Stomach (tissue), 19 donors: Measurements from ENCODE around the gene ANKRD7. TPM values are rescaled to one million over a fixed set of nuclear protein-coding genes. Genes with fewer than 3 reads are reported as not detected.
A peak's percentile ranks its signal among the peaks of the same experiment; 100 is the strongest.

Experiments
- DNase-seq, 2 donors: peaks; one replicate each; pipeline versions ENCODE4 v3.0.0 to v3.0.0-alpha.2; 2013 to 2019
- H3K27ac ChIP-seq, 5 donors: fragments of 200-600 bp in 4 of 5; sonication (generic) in 4 of 5; one replicate each; pipeline ENCODE4 v1.5.1; 2013 to 2019; ENCODE audit warnings: mild to moderate bottlenecking in 1 of 5, moderate library complexity in 1 of 5
- H3K27me3 ChIP-seq, 3 donors: fragments of 200-600 bp; sonication (generic); one replicate each; pipeline ENCODE4 v1.5.1; 2017 to 2019; ENCODE audit warnings: mixed run types in 1 of 3
- H3K36me3 ChIP-seq, 4 donors: fragments of 200-600 bp; sonication (generic); 1 replicate in 3 of 4; 2 replicates in 1 of 4; pipeline ENCODE4 v1.5.1; 2016 to 2019
- H3K4me1 ChIP-seq, 4 donors: fragments of 200-600 bp; sonication (generic); one replicate each; pipeline ENCODE4 v1.5.1; 2016 to 2019
- H3K4me3 ChIP-seq, 4 donors: fragments of 200-600 bp; sonication (generic) in 3 of 4; one replicate each; pipeline ENCODE4 v1.5.1; 2016 to 2019; ENCODE audit warnings: mild to moderate bottlenecking in 1 of 4
- H3K9me3 ChIP-seq, 4 donors: fragments of 200-600 bp; sonication (generic); one replicate each; pipeline ENCODE4 v1.5.1; 2016 to 2019
- CTCF ChIP-seq, 7 experiments: fragments of 450-650 bp in 4 of 7; fragments of 200-600 bp in 3 of 7; sonication (generic) in 3 of 7; IDR thresholded peaks; one replicate each; pipeline ENCODE4 v1.5.1; 2016 to 2019; ENCODE audit warnings: antibody characterized with exemption in 7 of 7, control low read depth in 2 of 7, mild to moderate bottlenecking in 1 of 7
- EP300 ChIP-seq: sonication (generic); formaldehyde crosslinking; IDR thresholded peaks from one replicate; pipeline ENCODE4 v1.6.1; 2017; ENCODE audit warnings: antibody characterized with exemption
- POLR2A ChIP-seq, 4 donors: fragments of 450-650 bp; IDR thresholded peaks; one replicate each; pipeline ENCODE4 v1.6.1; 2016; ENCODE audit warnings: antibody characterized with exemption in 4 of 4, control low read depth in 2 of 4, mild to moderate bottlenecking in 1 of 4, moderate library complexity in 1 of 4
- POLR2AphosphoS5 ChIP-seq, 3 donors: sonication (generic); formaldehyde crosslinking; IDR thresholded peaks; one replicate each; pipeline ENCODE4 v1.6.1; 2016; ENCODE audit warnings: antibody characterized with exemption in 3 of 3
- WGBS, 5 donors: extraction: QIAGEN DNeasy Blood & Tissue Kit in 3 of 5; methylation state at CpG; one replicate each; pipeline versions ENCODE4 v1.1.5 to v1.1.7; 2013 to 2018; 5-methylcytosine and 5-hydroxymethylcytosine counted together
- intact Hi-C: fragments of 100-400 bp; cut with DNase I; formaldehyde crosslinking; loops from one replicate; pipeline ENCODE4 v1.15.1; 2023; ENCODE audit warnings: low total_unique reads
- long read RNA-seq, 10 donors: transcript quantifications; one replicate each; lab custom pipeline, GENCODE V29; 2026
- polyA plus RNA-seq, 3 donors: library from polyadenylated mRNA; stranded (reverse); fragments of 200-250 nt; gene quantifications; one replicate each; pipeline ENCODE4 v1.2.3, GENCODE V29; 2013
- total RNA-seq, 5 donors: library from RNA; depleted of rRNA; stranded (reverse); fragments of >200 nt; gene quantifications; one replicate each; pipeline versions ENCODE4 v1.1.0 to v1.2.3, GENCODE V29; 2014 to 2016
- donor health status: healthy with polysubstance abuse.
- donor health status: Bipolar disorder and iron deficiency.
- donor health status: healthy.

Gene ANKRD7
- 1 to 10 TPM in 2 of 5 donors, not detected in 3; 2.0 to 4.2 TPM for total RNA-seq
- 1 to 10 TPM in 1 of 3 donors, not detected in 2; 1.3 TPM for polyA plus RNA-seq
- long read RNA-seq, donor 1: 0 reads
- long read RNA-seq, donor 2: 0 reads
- long read RNA-seq, donor 3: 0 reads
- long read RNA-seq, donor 4: 0 reads
- long read RNA-seq, donor 5: 0 reads
- long read RNA-seq, donor 6: 0 reads
- long read RNA-seq, donor 7: 0 reads
- long read RNA-seq, donor 8: 0 reads
- long read RNA-seq, donor 9: 0 reads
- long read RNA-seq, donor 10: 0 reads

DNA sequence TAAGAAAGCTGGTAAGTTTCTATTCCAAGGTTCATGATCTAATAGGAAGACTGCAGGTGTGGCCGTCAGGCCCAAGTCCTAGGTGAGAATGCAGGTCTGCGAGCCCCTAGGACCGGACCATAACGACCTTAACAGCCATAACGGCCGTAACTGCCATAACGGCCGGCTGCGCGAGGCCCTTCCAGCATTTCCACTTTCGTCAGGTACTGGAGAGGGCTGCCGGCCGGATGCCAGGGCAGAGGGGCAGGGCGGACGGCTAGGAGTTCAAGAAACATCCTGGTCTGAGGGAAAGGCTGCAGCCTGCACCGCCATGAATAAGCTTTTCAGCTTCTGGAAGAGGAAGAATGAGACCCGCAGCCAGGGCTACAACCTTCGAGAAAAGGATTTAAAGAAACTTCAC is at the start of gene ANKRD7:
ANKRD7 (plus strand) TSS at position 184 of the 400 bp plus-strand sequence; CDS start at position 311, 127 bp downstream.
- intact Hi-C loops: no loop called here
- WGBS, 5 donors: 93 to 95% (median 94%) methylated on average over 18 of the region's 18 CpGs
- DNase-seq: no peak
- no peak within 1 kb of the TSS for H3K4me3 ChIP-seq
- no peak within 1 kb of the TSS for H3K27ac ChIP-seq
- H3K36me3 ChIP-seq: no peaks in the 10 kb centered on the region
- H3K27me3 ChIP-seq: no peaks in the 10 kb centered on the region
- TF ChIP-seq POLR2AphosphoS5 (IDR thresholded peaks at IDR 0.05) (no peak), POLR2A (IDR thresholded peaks at IDR 0.05) (no peak), CTCF (IDR thresholded peaks at IDR 0.05) (no peak), EP300 (no peak)
- no peaks in the 10 kb centered on the region for H3K9me3 ChIP-seq
- H3K4me1 ChIP-seq: no peaks in the 10 kb centered on the region

DNA sequence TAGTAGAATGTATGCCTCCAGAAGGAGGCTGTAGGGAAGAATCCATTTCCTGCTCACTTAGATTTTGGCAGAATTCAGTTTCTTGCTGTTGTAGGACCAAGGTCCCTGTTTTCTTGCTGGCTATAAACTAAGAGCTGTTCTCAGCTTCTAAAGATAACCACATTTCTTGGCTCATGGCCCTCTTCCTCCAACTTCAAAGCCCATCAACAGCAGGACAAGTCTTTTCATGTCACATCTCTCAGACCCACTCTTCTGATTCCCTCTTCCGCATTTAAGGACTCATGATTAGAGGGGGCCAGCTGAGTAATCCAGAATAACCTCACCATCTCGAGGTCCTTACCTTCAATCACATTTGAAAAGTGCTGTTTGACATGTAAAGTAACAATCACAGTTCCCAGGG is 48.8 kb upstream of the ANKRD7 start:
- DNase-seq: no peak
- TF ChIP-seq EP300 (no peak), POLR2AphosphoS5 (IDR thresholded peaks at IDR 0.05) (no peak), POLR2A (IDR thresholded peaks at IDR 0.05) (no peak), CTCF (IDR thresholded peaks at IDR 0.05) (no peak)
- H3K4me3 ChIP-seq: no peak overlapping the region
- H3K27me3 ChIP-seq: no peaks in the 10 kb centered on the region
- H3K27ac ChIP-seq: no peak overlapping the region
- intact Hi-C loops: no loop called here
- H3K9me3 ChIP-seq: no peaks in the 10 kb centered on the region
- no peaks in the 10 kb centered on the region for H3K4me1 ChIP-seq
- 65 to 80% (median 78%) methylated on average over 2 of the region's 2 CpGs for WGBS, 5 donors
- no peaks in the 10 kb centered on the region for H3K36me3 ChIP-seq

GRCh38 chr7:118179191-118179590 is 45.3 kb upstream of the ANKRD7 start:
- Histone ChIP-seq H3K4me1 (peaks cover 0 to 11% (median 5%) of the 10 kb centered on the region in 4 donors), H3K36me3 (no peaks in the 10 kb centered on the region), H3K27ac (no peak overlapping the region), H3K4me3 (no peak overlapping the region), H3K9me3 (no peaks in the 10 kb centered on the region), H3K27me3 (no peaks in the 10 kb centered on the region)
- no peak for DNase-seq
- intact Hi-C loops: no loop called here
- TF ChIP-seq POLR2AphosphoS5 (IDR thresholded peaks at IDR 0.05): no peak
- TF ChIP-seq EP300: no peak
- no peak for TF ChIP-seq POLR2A (IDR thresholded peaks at IDR 0.05)
- TF ChIP-seq CTCF (IDR thresholded peaks at IDR 0.05): no peak
- WGBS, 5 donors: 94 to 100% (median 97%) methylated on average over 2 of the region's 2 CpGs

DNA sequence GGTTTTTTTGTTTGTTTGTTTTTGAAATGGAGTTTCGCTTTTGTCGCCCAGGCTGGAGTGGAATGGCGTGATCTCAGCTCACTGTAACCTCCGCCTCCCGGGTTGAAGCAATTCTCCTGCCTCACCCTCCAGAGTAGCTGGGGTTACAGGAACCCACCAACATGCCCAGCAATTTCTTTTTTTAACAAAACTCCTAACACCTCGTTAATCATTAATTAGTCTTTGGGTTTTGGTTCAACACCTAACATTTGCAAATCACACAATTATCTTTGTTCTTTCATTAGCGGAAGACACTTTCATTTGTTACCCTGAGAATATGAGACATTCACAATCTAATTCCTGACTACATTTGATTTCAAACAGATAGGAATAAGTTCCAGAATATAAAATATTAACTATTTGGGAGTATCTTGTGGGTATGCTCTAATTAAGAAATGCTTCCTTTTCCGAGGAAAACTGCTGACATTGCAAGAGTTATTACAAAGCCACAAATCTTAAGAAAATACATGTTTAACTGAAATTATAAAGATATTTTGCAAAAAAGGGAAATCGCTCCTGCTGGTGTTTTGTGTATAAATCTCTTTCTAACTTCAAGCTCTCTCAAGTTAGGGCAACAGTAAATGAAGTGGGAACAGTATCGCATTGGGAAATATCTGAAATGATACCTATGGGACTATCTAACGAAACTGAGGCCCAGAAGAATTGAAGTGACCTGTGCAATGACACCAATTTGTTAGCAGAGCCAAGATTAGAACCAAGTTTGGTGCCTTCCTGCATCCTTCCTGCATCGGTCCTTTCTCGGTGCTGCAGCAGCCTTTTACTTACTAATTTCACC is 41.7 kb upstream of the ANKRD7 start:
- no peaks in the 10 kb centered on the region for H3K27me3 ChIP-seq
- H3K36me3 ChIP-seq: peaks cover 0 to 8% (median 1%) of the 10 kb centered on the region in 4 donors
- H3K9me3 ChIP-seq: no peaks in the 10 kb centered on the region
- H3K4me1 ChIP-seq: peaks cover 10 to 41% (median 27%) of the 10 kb centered on the region in 4 donors
- H3K27ac ChIP-seq: peak overlapping the region; percentile 82 to 97 (median 91)
- whole genome bisulfite sequencing, 5 donors: 35 to 52% (median 37%) methylated on average over 13 of the region's 13 CpGs
- peak overlapping the region; percentile 67 to 83 (median 72) for H3K4me3 ChIP-seq
- intact Hi-C loops: no loop called here
- TF ChIP-seq CTCF (IDR thresholded peaks at IDR 0.05): no peak
- TF ChIP-seq EP300: no peak
- TF ChIP-seq POLR2AphosphoS5 (IDR thresholded peaks at IDR 0.05): no peak
- no peak for TF ChIP-seq POLR2A (IDR thresholded peaks at IDR 0.05)
- peak in 1 of 2 donors; percentile 52 for DNase-seq
